GM21825 (cell line): ENCODE results near the gene BUB1B.

Experiments used
- ATAC-seq: cut with Tn5 transposase; IDR thresholded peaks from one replicate; pipeline ENCODE4 v1.9.1; 2021; ENCODE audit warnings: mild to moderate bottlenecking, moderate library complexity; ENCODE audit not compliant: unreplicated experiment

Gene BUB1B

GRCh38 chr15:40175160-40175559 lies 14.3 kb downstream of the BUB1B start:
- ATAC-seq = no peak

- no peak for ATAC-seq
Observed at GRCh38 chr15:40182358-40183029, 21.6 kb downstream of the BUB1B start.

GRCh38 chr15:40183636-40184463 lies 23.0 kb downstream of the BUB1B start:
- ATAC-seq = no peak

GRCh38 chr15:40190591-40190990 lies 29.7 kb downstream of the BUB1B start:
- no peak for ATAC-seq

GRCh38 chr15:40192942-40193341 lies 32.1 kb downstream of the BUB1B start:
- ATAC-seq = no peak

- no peak for ATAC-seq
Observed at GRCh38 chr15:40197434-40197833, 36.6 kb downstream of the BUB1B start.

- ATAC-seq = no peak
Observed at GRCh38 chr15:40198355-40199085, 37.7 kb downstream of the BUB1B start.

GRCh38 chr15:40204100-40204499 lies 43.2 kb downstream of the BUB1B start:
- no peak for ATAC-seq

- peak; percentile 60 for ATAC-seq
Observed at GRCh38 chr15:40217166-40217824, 56.4 kb downstream of the BUB1B start.

GRCh38 chr15:40219801-40220200 lies 58.9 kb downstream of the BUB1B start:
- no peak for ATAC-seq

GRCh38 chr15:40222131-40222530 lies 61.3 kb downstream of the BUB1B start:
- ATAC-seq = no peak

GRCh38 chr15:40226736-40227135 lies 65.9 kb downstream of the BUB1B start:
- ATAC-seq = no peak

GRCh38 chr15:40229316-40229715 lies 68.4 kb downstream of the BUB1B start:
- no peak for ATAC-seq

GRCh38 chr15:40229956-40230355 lies 69.1 kb downstream of the BUB1B start:
- no peak for ATAC-seq

- ATAC-seq = no peak
Observed at GRCh38 chr15:40232625-40233070, 71.8 kb downstream of the BUB1B start.

GRCh38 chr15:40233727-40234577 lies 73.1 kb downstream of the BUB1B start:
- ATAC-seq = no peak

- ATAC-seq = no peak
Observed at GRCh38 chr15:40234783-40235182, 73.9 kb downstream of the BUB1B start.

- ATAC-seq = no peak
Observed at GRCh38 chr15:40235201-40235885, 74.5 kb downstream of the BUB1B start.

- ATAC-seq = no peak
Observed at GRCh38 chr15:40238532-40239403, 77.9 kb downstream of the BUB1B start, which contains the start of gene PAK6. Gene PAK6, plus strand, starts transcription at chr15:40239063. Its CDS starts 25,723 bp downstream, at chr15:40264786.
